MM.1S (cell line): ENCODE data around the gene ODC1.

Experiments
- CTCF ChIP-seq: fragments of 300-600 bp; sonication (generic); IDR thresholded peaks from 2 replicates; pipeline ENCODE4 v1.5.1; 2016; ENCODE audit warnings: antibody characterized with exemption, low read length, mixed read lengths
- EZH2 ChIP-seq: fragments of 300-600 bp; sonication (generic); optimal IDR thresholded peaks from 2 replicates; pipeline ENCODE3; 2017; ENCODE audit warnings: low read depth, mild to moderate bottlenecking, antibody characterized with exemption, low read length, mixed read lengths
- EZH2phosphoT487 ChIP-seq: fragments of 300-600 bp; sonication (generic); IDR thresholded peaks from 2 replicates; pipeline ENCODE4 v1.6.1; 2018; ENCODE audit warnings: antibody characterized with exemption, low read length

GRCh38 chr2:10482913-10483312, 34.8 kb upstream of the ODC1 start:
- TF ChIP-seq CTCF (no peak), EZH2 (no peak), EZH2phosphoT487 (no peak)
